Neuronal stem cell (in vitro differentiated cells): ENCODE data around the gene S100A4.

Experiments used
- DNase-seq: peaks from one replicate; pipeline ENCODE4 v3.0.0-alpha.2; 2013; ENCODE audit warnings: low spot score
- H2AFZ ChIP-seq: one replicate; pipeline ENCODE4 v1.6.1; 2013; ENCODE audit warnings: mild to moderate bottlenecking, low read length, inconsistent platforms
- H2AK5ac ChIP-seq: 2 replicates; pipeline ENCODE4 v1.6.1; 2013; ENCODE audit warnings: low read depth, mild to moderate bottlenecking, inconsistent platforms, low read length, moderate library complexity, mixed read lengths
- H2BK120ac ChIP-seq: 2 replicates; pipeline ENCODE4 v1.6.1; 2013; ENCODE audit warnings: low read depth, mild to moderate bottlenecking, inconsistent platforms, low read length, moderate library complexity, mixed read lengths
- H2BK12ac ChIP-seq: one replicate; pipeline ENCODE4 v1.6.1; 2013; ENCODE audit warnings: low read length, inconsistent platforms
- H2BK15ac ChIP-seq: 2 replicates; pipeline ENCODE4 v1.6.1; 2013; ENCODE audit warnings: mild to moderate bottlenecking, low read length, inconsistent platforms, mixed read lengths
- H2BK5ac ChIP-seq: one replicate; pipeline ENCODE4 v1.6.1; 2013; ENCODE audit warnings: inconsistent platforms, mild to moderate bottlenecking, low read length, moderate library complexity
- H3K14ac ChIP-seq: one replicate; pipeline ENCODE4 v1.6.1; 2013; ENCODE audit warnings: low read length, inconsistent platforms
- H3K18ac ChIP-seq: 2 replicates; pipeline ENCODE4 v1.6.1; 2013; ENCODE audit warnings: low read length, inconsistent platforms
- H3K23ac ChIP-seq: 2 replicates; pipeline ENCODE4 v1.6.1; 2013; ENCODE audit warnings: low read depth, mild to moderate bottlenecking, mixed read lengths, low read length, inconsistent platforms; ENCODE audit not compliant: poor library complexity
- H3K27ac ChIP-seq: replicated peaks from 3 replicates; pipeline ENCODE4 v1.5.1; 2013; ENCODE audit warnings: low read length, inconsistent platforms
- H3K27me3 ChIP-seq, 3 experiments: 2 replicates each; pipeline ENCODE4 v1.6.1; 2013; ENCODE audit warnings: low read length in 3 of 3, mild to moderate bottlenecking in 2 of 3, inconsistent platforms in 1 of 3, low read depth in 1 of 3, mixed read lengths in 1 of 3, moderate library complexity in 1 of 3; ENCODE audit not compliant: control insufficient read depth in 3 of 3, insufficient read depth in 3 of 3
- H3K36me3 ChIP-seq, 2 donors: replicated peaks in 1 of 2; 2 replicates each; pipeline ENCODE4 v1.6.1; 2013; ENCODE audit warnings: low read length in 2 of 2; ENCODE audit not compliant: control insufficient read depth in 2 of 2, insufficient read depth in 2 of 2
- H3K4ac ChIP-seq: 2 replicates; pipeline ENCODE4 v1.6.1; 2013; ENCODE audit warnings: inconsistent platforms, mild to moderate bottlenecking, low read length, moderate library complexity
- H3K4me1 ChIP-seq, 2 donors: 1 replicate in 1 of 2; 2 replicates in 1 of 2; pipeline ENCODE4 v1.6.1; 2013; ENCODE audit warnings: low read length in 2 of 2, low read depth in 1 of 2; ENCODE audit not compliant: control insufficient read depth in 2 of 2, insufficient read depth in 1 of 2
- H3K4me2 ChIP-seq: one replicate; pipeline ENCODE4 v1.6.1; 2013; ENCODE audit warnings: mild to moderate bottlenecking, low read length, inconsistent platforms; ENCODE audit not compliant: insufficient read depth, poor library complexity, severe bottlenecking
- H3K4me3 ChIP-seq, 2 donors: 2 replicates each; pipeline ENCODE4 v1.5.1; 2013; ENCODE audit warnings: low read length in 2 of 2, mild to moderate bottlenecking in 2 of 2, inconsistent platforms in 1 of 2, moderate library complexity in 1 of 2
- H3K79me1 ChIP-seq: one replicate; pipeline ENCODE4 v1.6.1; 2013; ENCODE audit warnings: low read depth, mild to moderate bottlenecking, inconsistent platforms, low read length, moderate library complexity
- H3K9ac ChIP-seq: one replicate; pipeline ENCODE4 v1.6.1; 2013; ENCODE audit warnings: mild to moderate bottlenecking, low read depth, low read length, inconsistent platforms; ENCODE audit not compliant: poor library complexity
- H3K9me3 ChIP-seq, 2 donors: replicated peaks in 1 of 2; 2 replicates each; pipeline versions ENCODE3 to v1.6.1; 2013; ENCODE audit warnings: low read length in 2 of 2, mild to moderate bottlenecking in 2 of 2, inconsistent platforms in 1 of 2, low read depth in 1 of 2, mixed read lengths in 1 of 2, moderate library complexity in 1 of 2; ENCODE audit not compliant: control insufficient read depth in 2 of 2, insufficient read depth in 1 of 2
- H4K8ac ChIP-seq: one replicate; pipeline ENCODE4 v1.6.1; 2013; ENCODE audit warnings: low read depth, mild to moderate bottlenecking, inconsistent platforms, low read length, moderate library complexity
- H4K91ac ChIP-seq: one replicate; pipeline ENCODE4 v1.6.1; 2013; ENCODE audit warnings: low read length, low read depth, mild to moderate bottlenecking, inconsistent platforms; ENCODE audit not compliant: poor library complexity
- WGBS, 2 donors: extraction: QIAGEN DNeasy Blood & Tissue Kit; methylation state at CpG; one replicate each; pipeline ENCODE4 v1.1.7; 2013; ENCODE audit warnings: missing lambda C conversion rate in 2 of 2, mixed read lengths in 1 of 2; ENCODE audit not compliant: insufficient read length in 2 of 2, insufficient replicate concordance in 1 of 2; ENCODE audit errors: extremely low coverage in 2 of 2; 5-methylcytosine and 5-hydroxymethylcytosine counted together

Gene S100A4

GRCh38 chr1:153536012-153536670, 9.5 kb downstream of the S100A4 start:
- Histone ChIP-seq H2BK12ac (peak overlapping the region; percentile 16), H3K9ac (no peak overlapping the region), H3K4me2 (peak overlapping the region; percentile 38), H2BK15ac (peak overlapping the region; percentile 3), H2AK5ac (peak overlapping the region; percentile 99), H3K4me1 (peaks cover 0 to 30% of the 10 kb centered on the region in 2 donors), H3K4ac (no peak overlapping the region), H3K27me3 (peaks cover 0 to 51% (median 3%) of the 10 kb centered on the region in 3 experiments), H3K4me3 (peak overlapping the region in 1 of 2 donors; percentile 63), H3K9me3 (no peaks in the 10 kb centered on the region), H4K8ac (no peak overlapping the region), H4K91ac (peak overlapping the region; percentile 3), H3K27ac (no peak overlapping the region), H3K36me3 (no peaks in the 10 kb centered on the region), H3K23ac (no peak overlapping the region), H3K18ac (peak overlapping the region; percentile 73), H3K79me1 (no peaks in the 10 kb centered on the region), H2BK5ac (peak overlapping the region; percentile 72), H2BK120ac (peak overlapping the region; percentile 2), H3K14ac (no peak overlapping the region), H2AFZ (peak overlapping the region; percentile 47)
- no CpG with 5 or more reads among the region's 38 CpGs for WGBS, 2 donors
- DNase-seq = no peak

GRCh38 chr1:153535242-153536011, 10.2 kb downstream of the S100A4 start, which contains the start of gene S100A6:
Gene S100A6 (minus strand): TSS chr1:153535991. CDS start chr1:153535339, 652 bp downstream.
- Histone ChIP-seq H3K18ac (peak within 1 kb of the TSS; percentile 73), H3K27ac (no peak within 1 kb of the TSS), H3K36me3 (no peaks in the 10 kb centered on the region), H3K23ac (peak within 1 kb of the TSS; percentile 8), H3K4ac (peak within 1 kb of the TSS; percentile 60), H3K27me3 (peaks cover 0 to 51% (median 3%) of the 10 kb centered on the region in 3 experiments), H2BK5ac (peak within 1 kb of the TSS; percentile 72), H3K4me3 (peak within 1 kb of the TSS in 1 of 2 donors; percentile 63), H3K4me1 (peaks cover 0 to 30% of the 10 kb centered on the region in 2 donors), H3K79me1 (no peaks in the 10 kb centered on the region), H2AK5ac (peak within 1 kb of the TSS; percentile 99), H2AFZ (peak within 1 kb of the TSS; percentile 47), H3K9ac (peak within 1 kb of the TSS; percentile 79), H2BK12ac (peak within 1 kb of the TSS; percentile 95), H3K14ac (no peak within 1 kb of the TSS), H3K9me3 (no peaks in the 10 kb centered on the region), H4K8ac (no peak within 1 kb of the TSS), H3K4me2 (peak within 1 kb of the TSS; percentile 38), H2BK120ac (peak within 1 kb of the TSS; percentile 58), H4K91ac (peak within 1 kb of the TSS; percentile 74), H2BK15ac (peak within 1 kb of the TSS; percentile 86)
- no CpG with 5 or more reads among the region's 18 CpGs for WGBS, 2 donors
- DNase-seq = no peak

GRCh38 chr1:153534925-153535241, 10.7 kb downstream of the S100A4 start:
- Histone ChIP-seq H3K14ac (no peak overlapping the region), H2BK12ac (no peak overlapping the region), H4K8ac (no peak overlapping the region), H2AFZ (no peak overlapping the region), H4K91ac (no peak overlapping the region), H2BK5ac (peak overlapping the region; percentile 72), H3K4me3 (no peak overlapping the region), H3K9ac (no peak overlapping the region), H3K4me2 (no peak overlapping the region), H3K4me1 (peaks cover 0 to 30% of the 10 kb centered on the region in 2 donors), H3K27ac (no peak overlapping the region), H2BK120ac (no peak overlapping the region), H3K27me3 (peaks cover 0 to 48% (median 3%) of the 10 kb centered on the region in 3 experiments), H3K4ac (no peak overlapping the region), H3K36me3 (no peaks in the 10 kb centered on the region), H3K9me3 (no peaks in the 10 kb centered on the region), H3K79me1 (no peaks in the 10 kb centered on the region), H2BK15ac (peak overlapping the region; percentile 86), H3K18ac (peak overlapping the region; percentile 33), H3K23ac (no peak overlapping the region), H2AK5ac (peak overlapping the region; percentile 99)
- DNase-seq = no peak
- WGBS, 2 donors = no CpG with 5 or more reads among the region's 3 CpGs
